HCT116 (cell line): ENCODE measurements around the gene SPSB1. TPM values are rescaled to one million over a fixed set of nuclear protein-coding genes. Genes with fewer than 3 reads are reported as not detected.

ENCODE experiments used
- ATAC-seq: fragments of 200-7000 bp; cut with Tn5 transposase; 2 replicates; pipeline ENCODE4 v1.9.1; 2020; ENCODE audit warnings: mild to moderate bottlenecking, moderate library complexity
- BruUV-seq: library from RNA; stranded (reverse); fragments of 400-500 nt; replicated peaks from 2 replicates; lab custom pipeline; 2021; lab: Mats Ljungman, UMichigan
- CTCF ChIA-PET: fragments of 300-600 bp; sonication (Branson Sonifier 250); formaldehyde crosslinking; loops from one replicate; lab custom pipeline; 2021; ENCODE audit warnings: antibody characterized with exemption; lab: Charles Lee
- POLR2A ChIA-PET: fragments of 300-600, 350-600 bp; sonication (Branson Sonifier 250); formaldehyde crosslinking; loops from one replicate; lab custom pipeline; 2021; ENCODE audit warnings: antibody characterized with exemption; lab: Charles Lee
- RAD21 ChIA-PET, 2 experiments: fragments of 300-600 bp; sonication (Branson Sonifier 250); formaldehyde crosslinking; loops; one replicate each; lab custom pipeline; 2023; ENCODE audit warnings: low total read pairs in 2 of 2; ENCODE audit not compliant: uncharacterized antibody in 2 of 2, unreplicated experiment in 2 of 2, low non-redundant PET in 1 of 2; lab: Charles Lee
- DNase-seq: peaks from one replicate; pipeline ENCODE4 v3.0.0-alpha.2; 2010; ENCODE audit warnings: low read depth, low spot score
- H2AFZ ChIP-seq: fragments of 200-600 bp; shearing (Covaris generic), sonication (generic); 2 replicates; pipeline ENCODE4 v1.6.1; 2017; ENCODE audit warnings: low read depth, mixed run types, mixed read lengths, antibody characterized with exemption, low read length; ENCODE audit not compliant: poor library complexity, severe bottlenecking
- H3K27ac ChIP-seq: 2 replicates; pipeline ENCODE4 v1.5.1; 2012; ENCODE audit warnings: low read depth, low read length
- H3K27me3 ChIP-seq: fragments of 200-600 bp; sonication (generic); 2 replicates; pipeline ENCODE4 v1.6.1; 2016; ENCODE audit warnings: mixed run types, low read length, mixed read lengths; ENCODE audit not compliant: insufficient read depth
- H3K36me3 ChIP-seq, 2 experiments: fragments of 200-500 bp in 1 of 2; fragments of 200-600 bp in 1 of 2; sonication (Bioruptor generic) in 1 of 2; sonication (generic) in 1 of 2; 2 replicates each; pipeline versions ENCODE4 v1.5.1 to v1.6.1; 2014 to 2016; ENCODE audit warnings: low read length in 2 of 2, inconsistent platforms in 1 of 2, mixed read lengths in 1 of 2, mixed run types in 1 of 2; ENCODE audit not compliant: insufficient read depth in 2 of 2, control insufficient read depth in 1 of 2
- H3K4me1 ChIP-seq, 2 experiments: fragments of 200-600 bp in 1 of 2; sonication (generic) in 1 of 2; 2 replicates each; pipeline versions ENCODE4 v1.5.1 to v1.6.1; 2012 to 2017; ENCODE audit warnings: low read length in 2 of 2, inconsistent platforms in 1 of 2, mild to moderate bottlenecking in 1 of 2, mixed read lengths in 1 of 2, mixed run types in 1 of 2, moderate library complexity in 1 of 2; ENCODE audit not compliant: insufficient read depth in 2 of 2, control insufficient read depth in 1 of 2
- H3K4me2 ChIP-seq: fragments of 200-600 bp; sonication (generic); 2 replicates; pipeline ENCODE4 v1.6.1; 2017; ENCODE audit warnings: mixed run types, low read length, mixed read lengths
- H3K4me3 ChIP-seq, 2 experiments: fragments of 200-600 bp in 1 of 2; sonication (generic) in 1 of 2; replicated peaks in 1 of 2; 2 replicates each; pipeline ENCODE4 v1.5.1; 2011 to 2016; ENCODE audit warnings: low read length in 2 of 2, control low read depth in 1 of 2, low read depth in 1 of 2, mild to moderate bottlenecking in 1 of 2, mixed read lengths in 1 of 2, mixed run types in 1 of 2
- H3K79me2 ChIP-seq: fragments of 200-600 bp; sonication (generic); 2 replicates; pipeline ENCODE4 v1.6.1; 2017; ENCODE audit warnings: mild to moderate bottlenecking, mixed run types, low read length, moderate library complexity, mixed read lengths; ENCODE audit not compliant: insufficient read depth
- H3K9ac ChIP-seq: fragments of 200-600 bp; sonication (generic); 2 replicates; pipeline ENCODE4 v1.6.1; 2016; ENCODE audit warnings: low read length, mixed read lengths
- H3K9me2 ChIP-seq: fragments of 200-600 bp; sonication (generic), shearing (Covaris generic); 2 replicates; pipeline ENCODE4 v1.6.1; 2017; ENCODE audit warnings: mixed run types, mild to moderate bottlenecking, moderate library complexity; ENCODE audit not compliant: insufficient read depth
- H3K9me3 ChIP-seq, 2 experiments: fragments of 200-500 bp in 1 of 2; fragments of 200-600 bp in 1 of 2; sonication (Bioruptor generic) in 1 of 2; sonication (generic) in 1 of 2; 2 replicates each; pipeline ENCODE4 v1.6.1; 2014 to 2017; ENCODE audit warnings: low read length in 2 of 2, mixed read lengths in 2 of 2, inconsistent platforms in 1 of 2, low read depth in 1 of 2, mild to moderate bottlenecking in 1 of 2, mixed run types in 1 of 2, moderate library complexity in 1 of 2; ENCODE audit not compliant: control insufficient read depth in 1 of 2, insufficient read depth in 1 of 2
- H4K20me1 ChIP-seq: fragments of 200-600 bp; sonication (generic), shearing (Covaris generic); 2 replicates; pipeline ENCODE4 v1.6.1; 2017; ENCODE audit warnings: mixed run types, mild to moderate bottlenecking, moderate library complexity; ENCODE audit not compliant: insufficient read depth
- EGR1 ChIP-seq: IDR thresholded peaks from 2 replicates; pipeline ENCODE4 v1.6.1; 2012; ENCODE audit warnings: low read depth
- ELF1 ChIP-seq: IDR thresholded peaks from 2 replicates; pipeline ENCODE4 v1.6.1; 2012; ENCODE audit warnings: low read depth, borderline replicate concordance
- EZH2phosphoT487 ChIP-seq: fragments of 200-600 bp; IDR thresholded peaks from 2 replicates; pipeline ENCODE4 v1.6.1; 2018; ENCODE audit warnings: antibody characterized with exemption, borderline replicate concordance
- FOSL1 ChIP-seq: IDR thresholded peaks from 2 replicates; pipeline ENCODE4 v1.6.1; 2012; ENCODE audit warnings: low read depth
- JUND ChIP-seq: IDR thresholded peaks from 2 replicates; pipeline ENCODE4 v1.6.1; 2012
- POLR2A ChIP-seq: IDR thresholded peaks from 2 replicates; pipeline ENCODE4 v1.7.0; 2011; ENCODE audit warnings: borderline replicate concordance; ENCODE audit not compliant: insufficient read depth, insufficient read length; ENCODE audit errors: extremely low read depth
- POLR2AphosphoS5 ChIP-seq: IDR thresholded peaks from 2 replicates; pipeline ENCODE4 v1.6.1; 2011; ENCODE audit warnings: mild to moderate bottlenecking, low read depth, low read length, moderate library complexity
- RAD21 ChIP-seq: IDR thresholded peaks from 2 replicates; pipeline ENCODE4 v1.6.1; 2012; ENCODE audit warnings: low read depth, mild to moderate bottlenecking
- SIN3A ChIP-seq: IDR thresholded peaks from 2 replicates; pipeline ENCODE4 v1.6.1; 2012; ENCODE audit warnings: low read depth
- SP1 ChIP-seq: IDR thresholded peaks from 2 replicates; pipeline ENCODE4 v1.6.1; 2012; ENCODE audit warnings: low read depth
- SRF ChIP-seq: IDR thresholded peaks from 2 replicates; pipeline ENCODE4 v1.6.1; 2012; ENCODE audit warnings: low read depth
- intact Hi-C: fragments of 100-400 bp; cut with micrococcal nuclease; formaldehyde crosslinking; loops from 2 replicates; pipeline ENCODE4 v1.10.0; 2022
- total RNA-seq: library from RNA; stranded (reverse); gene quantifications from one replicate; pipeline ENCODE4 v1.2.1, GENCODE V29; 2021; ENCODE audit not compliant: unreplicated experiment
- TF ChIP-seq, protein P1 (sequence below): IDR thresholded peaks from 2 replicates; pipeline ENCODE4 v1.6.1; 2012
- TF ChIP-seq, protein P2 (sequence below): IDR thresholded peaks from 2 replicates; pipeline ENCODE4 v1.6.1; 2012; ENCODE audit warnings: low read depth

SPSB1 gene
- total RNA-seq, 1 experiment from 2014 or later, result 10.8 TPM

DNA sequence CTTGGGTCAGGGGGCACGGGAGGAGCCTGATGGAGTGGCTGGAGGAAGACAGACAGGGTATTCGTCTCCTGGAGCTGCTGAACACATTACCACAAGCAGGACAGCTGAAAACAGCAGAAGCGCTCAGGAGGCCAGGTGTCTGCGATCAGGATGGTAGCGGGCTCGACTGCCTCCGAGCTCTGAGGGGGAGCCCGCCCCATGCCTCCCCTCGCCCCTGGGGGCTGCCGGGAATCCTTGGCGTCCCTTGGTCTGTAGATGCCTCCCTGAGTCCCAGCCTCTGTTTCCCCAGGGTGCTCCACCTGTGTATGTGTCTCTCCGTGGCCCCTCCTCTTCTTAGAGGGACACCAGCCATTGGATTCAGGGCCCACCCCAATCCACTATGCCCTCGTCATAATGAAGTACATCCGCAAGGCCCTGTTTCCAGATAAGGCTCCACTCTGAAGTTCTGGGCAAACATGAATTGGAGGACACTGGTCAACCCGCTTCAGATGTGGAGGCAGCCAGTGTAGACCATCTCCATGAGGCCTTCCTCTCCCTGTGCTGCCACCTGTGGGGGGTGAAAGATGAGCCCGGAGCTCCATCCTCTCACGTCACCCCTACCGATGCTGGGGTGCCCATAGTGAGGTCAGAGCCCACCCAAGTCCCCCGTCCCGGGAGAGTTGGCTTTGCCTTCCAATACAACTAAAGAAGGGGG lies 67.8 kb downstream of the SPSB1 start:
- intact Hi-C loops, result no loop called here
- Histone ChIP-seq H3K9me2 (no peaks in the 10 kb centered on the region), H3K4me1 (no peaks in the 10 kb centered on the region), H3K36me3 (peaks cover 0 to 2% of the 10 kb centered on the region in 2 experiments; a peak in 1 of 4 replicates), H3K27ac (no peak overlapping the region), H3K9me3 (no peaks in the 10 kb centered on the region), H3K27me3 (no peaks in the 10 kb centered on the region), H3K9ac (no peak overlapping the region), H3K79me2 (no peaks in the 10 kb centered on the region; the same call in 1 of the 2 replicates), H3K4me3 (no peak overlapping the region), H4K20me1 (no peaks in the 10 kb centered on the region), H2AFZ (no peak overlapping the region), H3K4me2 (no peak overlapping the region)
- no peak for ATAC-seq
- POLR2A ChIA-PET, result no interaction called here
- no peak for DNase-seq
- CTCF ChIA-PET, result no interaction called here
- TF ChIP-seq SP1, result no peak
- TF ChIP-seq ELF1, result no peak
- no peak for TF ChIP-seq RAD21
- TF ChIP-seq, protein P1, sequence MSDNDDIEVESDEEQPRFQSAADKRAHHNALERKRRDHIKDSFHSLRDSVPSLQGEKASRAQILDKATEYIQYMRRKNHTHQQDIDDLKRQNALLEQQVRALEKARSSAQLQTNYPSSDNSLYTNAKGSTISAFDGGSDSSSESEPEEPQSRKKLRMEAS, result no peak
- TF ChIP-seq POLR2A, result no peak
- no peak for TF ChIP-seq JUND
- no peak for TF ChIP-seq EGR1
- TF ChIP-seq SRF, result no peak
- TF ChIP-seq, protein P2, sequence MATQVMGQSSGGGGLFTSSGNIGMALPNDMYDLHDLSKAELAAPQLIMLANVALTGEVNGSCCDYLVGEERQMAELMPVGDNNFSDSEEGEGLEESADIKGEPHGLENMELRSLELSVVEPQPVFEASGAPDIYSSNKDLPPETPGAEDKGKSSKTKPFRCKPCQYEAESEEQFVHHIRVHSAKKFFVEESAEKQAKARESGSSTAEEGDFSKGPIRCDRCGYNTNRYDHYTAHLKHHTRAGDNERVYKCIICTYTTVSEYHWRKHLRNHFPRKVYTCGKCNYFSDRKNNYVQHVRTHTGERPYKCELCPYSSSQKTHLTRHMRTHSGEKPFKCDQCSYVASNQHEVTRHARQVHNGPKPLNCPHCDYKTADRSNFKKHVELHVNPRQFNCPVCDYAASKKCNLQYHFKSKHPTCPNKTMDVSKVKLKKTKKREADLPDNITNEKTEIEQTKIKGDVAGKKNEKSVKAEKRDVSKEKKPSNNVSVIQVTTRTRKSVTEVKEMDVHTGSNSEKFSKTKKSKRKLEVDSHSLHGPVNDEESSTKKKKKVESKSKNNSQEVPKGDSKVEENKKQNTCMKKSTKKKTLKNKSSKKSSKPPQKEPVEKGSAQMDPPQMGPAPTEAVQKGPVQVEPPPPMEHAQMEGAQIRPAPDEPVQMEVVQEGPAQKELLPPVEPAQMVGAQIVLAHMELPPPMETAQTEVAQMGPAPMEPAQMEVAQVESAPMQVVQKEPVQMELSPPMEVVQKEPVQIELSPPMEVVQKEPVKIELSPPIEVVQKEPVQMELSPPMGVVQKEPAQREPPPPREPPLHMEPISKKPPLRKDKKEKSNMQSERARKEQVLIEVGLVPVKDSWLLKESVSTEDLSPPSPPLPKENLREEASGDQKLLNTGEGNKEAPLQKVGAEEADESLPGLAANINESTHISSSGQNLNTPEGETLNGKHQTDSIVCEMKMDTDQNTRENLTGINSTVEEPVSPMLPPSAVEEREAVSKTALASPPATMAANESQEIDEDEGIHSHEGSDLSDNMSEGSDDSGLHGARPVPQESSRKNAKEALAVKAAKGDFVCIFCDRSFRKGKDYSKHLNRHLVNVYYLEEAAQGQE, result no peak
- no peak for TF ChIP-seq FOSL1
- TF ChIP-seq SIN3A, result no peak
- no peak for TF ChIP-seq POLR2AphosphoS5
- TF ChIP-seq EZH2phosphoT487, result no peak
- RAD21 ChIA-PET, result no interaction called here
- no TSS peak for BruUV-seq
